Transverse colon (tissue), 4 donors: Measurements from ENCODE around the gene APOL3.

ENCODE experiments used
- EP300 ChIP-seq: sonication (generic); formaldehyde crosslinking; IDR thresholded peaks from one replicate; pipeline ENCODE4 v1.6.1; 2017; ENCODE audit warnings: antibody characterized with exemption, low read depth
- POLR2A ChIP-seq: fragments of 450-650 bp; IDR thresholded peaks from one replicate; pipeline ENCODE4 v1.6.1; 2016; ENCODE audit warnings: antibody characterized with exemption, mild to moderate bottlenecking, moderate library complexity
- POLR2AphosphoS5 ChIP-seq, 3 donors: sonication (generic); formaldehyde crosslinking; IDR thresholded peaks; one replicate each; pipeline ENCODE4 v1.6.1; 2016; ENCODE audit warnings: antibody characterized with exemption in 3 of 3
- TF ChIP-seq, protein P1 (sequence below), 5 experiments: fragments of 200-600 bp in 3 of 5; fragments of 450-650 bp in 2 of 5; sonication (generic) in 3 of 5; IDR thresholded peaks; 1 replicate in 2 of 5; 2 replicates in 3 of 5; pipeline ENCODE4 v1.5.1; 2016 to 2017; ENCODE audit warnings: antibody characterized with exemption in 5 of 5, inconsistent platforms in 3 of 5, mild to moderate bottlenecking in 2 of 5, moderate library complexity in 1 of 5

DNA sequence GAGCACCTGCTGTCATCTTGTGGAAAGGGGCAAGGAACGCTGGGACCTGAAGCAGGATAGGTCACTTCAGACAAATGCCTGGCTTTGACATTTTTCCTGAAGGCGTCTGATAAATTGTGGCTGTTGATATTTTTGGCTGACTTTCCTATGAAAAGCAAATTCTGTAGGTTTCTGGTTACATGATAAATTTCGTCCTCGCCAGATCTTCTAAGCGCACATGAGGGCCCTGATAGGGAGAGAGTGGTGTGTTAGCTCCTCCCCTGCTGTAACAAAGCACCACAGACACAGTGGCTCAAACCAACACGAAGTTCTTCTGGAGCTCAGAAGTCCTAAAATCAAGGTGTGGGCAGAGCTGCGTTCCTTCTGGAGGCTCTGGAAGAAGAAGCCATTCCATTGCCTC, 21.5 kb upstream of the APOL3 start:
- TF ChIP-seq, protein P1, sequence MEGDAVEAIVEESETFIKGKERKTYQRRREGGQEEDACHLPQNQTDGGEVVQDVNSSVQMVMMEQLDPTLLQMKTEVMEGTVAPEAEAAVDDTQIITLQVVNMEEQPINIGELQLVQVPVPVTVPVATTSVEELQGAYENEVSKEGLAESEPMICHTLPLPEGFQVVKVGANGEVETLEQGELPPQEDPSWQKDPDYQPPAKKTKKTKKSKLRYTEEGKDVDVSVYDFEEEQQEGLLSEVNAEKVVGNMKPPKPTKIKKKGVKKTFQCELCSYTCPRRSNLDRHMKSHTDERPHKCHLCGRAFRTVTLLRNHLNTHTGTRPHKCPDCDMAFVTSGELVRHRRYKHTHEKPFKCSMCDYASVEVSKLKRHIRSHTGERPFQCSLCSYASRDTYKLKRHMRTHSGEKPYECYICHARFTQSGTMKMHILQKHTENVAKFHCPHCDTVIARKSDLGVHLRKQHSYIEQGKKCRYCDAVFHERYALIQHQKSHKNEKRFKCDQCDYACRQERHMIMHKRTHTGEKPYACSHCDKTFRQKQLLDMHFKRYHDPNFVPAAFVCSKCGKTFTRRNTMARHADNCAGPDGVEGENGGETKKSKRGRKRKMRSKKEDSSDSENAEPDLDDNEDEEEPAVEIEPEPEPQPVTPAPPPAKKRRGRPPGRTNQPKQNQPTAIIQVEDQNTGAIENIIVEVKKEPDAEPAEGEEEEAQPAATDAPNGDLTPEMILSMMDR (IDR thresholded peaks at IDR 0.05) = no peak
- TF ChIP-seq EP300 (no peak), POLR2A (no peak), POLR2AphosphoS5 (IDR thresholded peaks at IDR 0.05) (no peak)
